Measurements from ENCODE around the gene NUAK1.

Gene NUAK1

DNA sequence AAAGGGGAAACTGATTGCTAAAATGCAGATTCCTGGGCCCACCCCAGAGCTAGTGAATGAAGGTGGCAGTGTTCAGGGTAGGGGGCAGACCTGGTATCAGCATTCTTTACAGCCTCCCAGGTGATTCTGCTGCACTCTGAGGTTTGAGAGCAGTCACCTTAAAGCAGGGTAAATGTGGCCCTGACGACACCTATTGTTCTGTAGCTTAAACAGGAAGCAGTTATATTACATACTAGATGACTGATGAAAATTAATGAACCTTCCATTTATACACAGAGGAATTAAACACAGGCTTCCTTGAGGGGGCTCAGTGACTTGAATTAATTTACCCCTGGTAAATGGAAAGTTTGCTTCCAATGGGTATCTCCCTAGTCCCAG lies 25.3 kb downstream of the NUAK1 start:
- in situ Hi-C loops (cut with MboI; ENCODE audit: low sequenced_read_pairs): no loop called here

DNA sequence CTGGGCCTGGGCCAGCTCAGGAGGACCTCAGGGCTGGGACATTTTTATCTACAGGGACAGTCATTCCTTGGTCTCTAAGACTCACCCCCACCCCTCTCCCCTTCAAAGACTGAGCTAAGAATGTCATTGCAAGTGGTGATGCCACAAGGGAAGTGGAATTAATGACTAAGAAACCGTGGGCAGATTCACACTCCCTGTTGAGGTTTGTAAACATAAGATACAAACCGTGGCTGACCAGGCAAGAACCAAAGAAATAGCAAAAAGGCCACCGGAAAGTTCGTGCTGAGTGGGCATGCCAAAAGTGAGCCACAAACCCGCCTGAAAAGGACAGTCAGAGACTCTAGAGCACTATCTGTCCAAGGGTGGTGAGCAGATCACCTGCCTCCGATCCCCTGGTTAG lies 25.7 kb downstream of the NUAK1 start:
- in situ Hi-C loops (cut with MboI; ENCODE audit: low sequenced_read_pairs): no loop called here

DNA sequence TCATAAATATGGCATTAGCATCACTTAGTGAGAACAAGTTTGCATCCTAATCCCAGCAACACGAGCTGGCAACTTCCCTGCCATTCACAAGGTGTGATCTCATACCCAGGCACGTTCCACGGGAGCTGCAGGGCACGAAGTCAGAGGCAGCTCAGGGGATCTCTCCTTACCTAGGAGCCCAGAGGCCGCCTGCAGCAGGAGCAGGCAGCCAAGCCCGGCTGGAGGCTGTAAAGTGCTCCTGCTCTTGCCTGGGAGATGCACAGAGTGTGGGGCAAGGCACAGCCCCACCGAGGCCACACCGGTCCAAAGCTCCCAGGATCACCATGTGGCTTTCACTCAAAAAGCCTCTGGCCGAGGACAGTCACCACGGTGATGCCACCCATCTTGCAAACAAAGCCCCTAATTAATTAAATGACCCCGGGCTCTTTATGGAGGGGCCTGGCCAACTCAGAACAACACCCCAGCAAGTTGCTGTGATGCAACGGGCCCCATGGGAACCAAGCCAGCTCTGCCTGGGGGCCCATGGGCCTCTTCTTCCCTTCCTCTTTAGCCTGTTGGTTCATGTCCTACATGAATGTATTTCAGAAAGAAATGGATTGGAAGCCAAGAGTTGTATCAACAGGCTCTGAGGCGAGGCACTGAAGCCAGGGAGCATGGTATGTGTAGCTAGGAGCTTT lies 26.5 kb downstream of the NUAK1 start:
- in situ Hi-C loops (cut with MboI; ENCODE audit: low sequenced_read_pairs): no loop called here

DNA sequence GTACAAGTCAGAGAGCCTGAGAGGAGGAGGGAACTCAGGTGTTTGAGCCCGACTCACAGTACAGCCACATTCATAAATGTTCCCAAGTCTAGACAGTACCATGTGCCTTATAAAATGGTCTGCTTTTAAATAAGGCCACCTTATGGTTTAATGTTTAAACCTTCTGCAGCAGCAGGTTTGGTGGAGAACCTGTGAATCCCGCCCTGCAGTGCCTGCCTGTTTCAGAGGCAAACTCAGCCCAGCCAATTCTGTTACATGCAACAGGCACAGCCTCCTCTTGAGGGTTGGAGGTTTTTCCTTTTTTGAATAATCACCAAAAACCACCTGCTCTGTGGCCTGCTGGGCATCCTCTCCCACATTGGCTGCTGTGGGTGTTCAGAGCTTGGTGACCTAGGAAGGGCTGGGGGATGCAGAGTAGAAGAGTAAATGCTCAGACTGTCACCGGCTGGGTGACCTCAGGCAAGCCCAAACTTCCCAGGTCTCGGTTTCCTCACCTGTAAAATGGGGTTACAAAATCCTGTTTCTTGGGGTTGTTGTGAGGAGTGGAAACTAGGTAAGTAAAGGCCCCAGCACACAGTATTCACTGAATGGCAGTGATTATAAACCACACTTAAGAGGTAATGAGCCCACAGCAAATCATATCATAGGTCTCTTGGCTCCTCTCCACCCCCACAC lies 28.0 kb downstream of the NUAK1 start:
- in situ Hi-C loops (cut with MboI; ENCODE audit: low sequenced_read_pairs): no loop called here

DNA sequence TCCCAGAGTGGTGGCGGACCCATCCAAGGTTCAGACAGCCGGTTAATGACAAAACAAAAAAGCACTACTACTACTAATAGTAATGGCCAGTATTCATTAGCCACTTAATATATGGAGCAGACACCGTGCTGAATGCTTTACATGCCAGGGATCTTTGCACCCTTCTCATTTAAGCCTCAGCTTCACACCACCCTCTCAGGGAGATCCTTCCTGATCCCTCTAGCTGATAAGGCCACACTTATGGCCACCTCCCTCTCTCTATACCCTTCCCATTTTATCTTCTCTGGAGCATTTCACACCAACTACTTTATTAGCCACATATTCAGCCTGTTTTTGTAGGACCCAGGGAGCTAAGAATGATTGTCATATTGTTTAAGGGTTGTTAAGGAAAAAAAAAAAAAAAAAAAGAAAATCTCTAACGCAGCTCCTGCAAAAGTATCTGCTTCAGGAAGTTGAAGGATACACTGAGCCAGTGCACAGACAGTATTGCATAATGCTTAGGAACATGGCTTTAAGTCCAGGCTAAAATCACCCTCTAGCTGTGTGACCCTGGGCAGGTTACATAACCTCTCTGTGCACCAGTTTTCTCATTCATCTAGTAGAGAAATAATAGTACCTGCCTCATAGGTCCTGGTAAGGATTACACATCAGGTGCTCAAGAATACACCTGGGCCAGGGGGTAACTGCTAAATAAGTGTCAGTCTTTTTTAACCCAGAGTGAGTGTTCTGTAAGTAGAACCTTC lies 29.4 kb downstream of the NUAK1 start:
- in situ Hi-C loops (cut with MboI; ENCODE audit: low sequenced_read_pairs): no loop called here

DNA sequence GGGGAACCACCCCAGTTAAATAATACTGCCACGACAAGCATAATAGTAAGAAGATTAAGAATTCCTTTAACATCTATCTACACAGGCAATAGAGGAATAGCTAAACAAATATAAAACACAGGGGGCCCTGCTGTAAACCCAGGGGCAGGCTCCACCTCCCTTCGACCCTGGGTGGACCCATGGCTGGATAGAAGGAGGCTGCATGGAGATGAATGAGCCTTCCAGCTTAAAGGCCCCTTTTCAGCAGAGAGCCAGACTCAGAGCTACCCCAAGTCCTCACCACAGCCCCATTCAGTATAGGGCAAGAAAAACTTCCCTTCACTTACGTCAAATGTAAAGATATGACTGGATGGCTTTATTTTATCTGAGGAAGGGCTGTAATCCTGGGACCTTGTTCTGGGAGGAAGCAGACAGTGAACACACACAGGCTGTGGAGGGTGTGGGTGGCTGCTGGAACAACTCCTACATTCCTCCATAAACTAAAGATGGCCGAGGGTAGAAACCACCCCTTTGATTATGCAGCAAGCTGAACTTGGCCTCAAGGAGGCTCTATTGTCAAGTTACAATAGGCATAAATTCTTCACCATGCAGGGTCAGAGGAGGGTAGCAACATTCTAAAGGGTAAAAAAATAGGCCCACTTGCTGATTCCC lies 30.4 kb downstream of the NUAK1 start:
- in situ Hi-C loops (cut with MboI; ENCODE audit: low sequenced_read_pairs): no loop called here

DNA sequence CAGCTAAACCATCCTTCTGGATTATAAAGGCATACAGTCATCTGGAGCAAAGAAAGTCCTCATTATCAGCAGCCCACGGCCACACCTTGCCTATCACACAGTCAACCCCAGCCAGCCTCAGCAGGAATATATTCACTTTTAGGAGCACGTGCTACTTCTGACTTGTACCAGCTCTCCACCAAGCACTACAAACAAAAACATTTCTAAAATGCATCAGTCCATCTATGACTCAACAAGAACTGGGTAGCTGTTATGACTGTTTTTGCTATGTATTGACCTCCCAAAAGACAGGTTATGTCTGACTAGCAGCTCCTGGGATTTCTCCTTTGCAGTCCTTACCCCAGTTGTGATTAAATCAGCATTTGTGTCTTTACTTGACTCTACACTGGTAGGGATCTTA lies 31.2 kb downstream of the NUAK1 start:
- in situ Hi-C loops (cut with MboI; ENCODE audit: low sequenced_read_pairs): no loop called here

DNA sequence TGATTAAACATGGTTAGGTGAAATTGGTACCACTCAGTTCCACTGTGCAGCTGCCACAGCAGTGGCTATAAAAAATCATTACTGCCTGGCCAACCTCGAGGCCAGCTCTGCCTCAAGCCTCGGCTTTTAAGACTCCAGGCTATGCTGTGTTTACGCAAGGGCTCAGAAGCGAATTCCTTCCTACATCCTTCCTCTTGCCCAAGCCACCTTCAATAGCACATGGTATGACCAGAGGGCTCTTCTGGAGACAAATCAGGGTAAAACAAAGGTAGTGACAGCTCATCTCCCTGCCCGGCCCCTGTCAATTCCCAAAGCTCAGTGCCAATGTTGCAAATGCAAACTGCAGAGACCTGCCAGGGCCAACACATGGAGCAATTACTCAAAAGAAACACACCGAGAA lies 31.9 kb downstream of the NUAK1 start:
- in situ Hi-C loops (cut with MboI; ENCODE audit: low sequenced_read_pairs): no loop called here

DNA sequence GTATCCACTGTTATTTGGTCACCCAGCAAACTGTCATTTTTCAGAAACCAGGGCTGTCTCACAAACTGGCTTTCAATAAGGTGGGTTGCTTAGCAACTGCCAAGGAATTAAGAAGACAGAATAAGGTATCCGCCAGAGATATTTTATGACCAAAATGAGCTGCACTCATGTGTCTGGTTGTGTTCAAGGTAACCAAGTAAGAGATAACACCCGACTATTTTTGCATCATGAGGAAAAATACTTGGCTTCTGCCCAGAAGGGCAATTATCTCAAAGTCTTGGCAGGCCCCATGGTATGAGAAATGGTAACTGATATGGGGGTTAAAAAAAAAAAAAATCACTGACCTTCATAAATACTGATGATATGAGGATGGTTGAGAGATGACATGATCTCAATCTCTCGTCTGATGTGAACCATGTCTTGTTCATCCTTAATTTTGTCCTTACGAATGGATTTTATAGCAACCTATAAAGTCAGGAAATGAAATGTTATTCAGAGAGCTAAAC lies 32.6 kb downstream of the NUAK1 start:
- in situ Hi-C loops (cut with MboI; ENCODE audit: low sequenced_read_pairs): no loop called here

DNA sequence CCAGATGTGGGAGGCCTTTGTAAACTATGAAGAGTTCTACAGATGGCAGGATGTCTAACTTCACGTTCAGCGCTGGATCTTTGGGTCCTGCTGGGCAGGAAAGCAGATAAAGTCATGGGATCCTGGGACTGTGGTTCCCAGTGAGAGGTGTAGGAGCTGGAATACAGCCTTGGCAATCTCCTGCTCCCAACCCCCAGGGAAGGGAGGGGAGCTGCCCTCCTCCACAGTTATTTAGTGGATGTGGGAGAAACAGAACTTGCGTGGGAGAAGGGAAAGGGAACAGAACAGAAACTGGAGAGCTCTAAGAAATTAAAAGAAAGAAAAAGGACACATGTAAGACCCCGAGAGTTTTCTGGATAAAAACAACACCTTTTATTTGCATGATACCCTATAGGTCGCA lies 37.0 kb downstream of the NUAK1 start:
- in situ Hi-C loops (cut with MboI; ENCODE audit: low sequenced_read_pairs): no loop called here

DNA sequence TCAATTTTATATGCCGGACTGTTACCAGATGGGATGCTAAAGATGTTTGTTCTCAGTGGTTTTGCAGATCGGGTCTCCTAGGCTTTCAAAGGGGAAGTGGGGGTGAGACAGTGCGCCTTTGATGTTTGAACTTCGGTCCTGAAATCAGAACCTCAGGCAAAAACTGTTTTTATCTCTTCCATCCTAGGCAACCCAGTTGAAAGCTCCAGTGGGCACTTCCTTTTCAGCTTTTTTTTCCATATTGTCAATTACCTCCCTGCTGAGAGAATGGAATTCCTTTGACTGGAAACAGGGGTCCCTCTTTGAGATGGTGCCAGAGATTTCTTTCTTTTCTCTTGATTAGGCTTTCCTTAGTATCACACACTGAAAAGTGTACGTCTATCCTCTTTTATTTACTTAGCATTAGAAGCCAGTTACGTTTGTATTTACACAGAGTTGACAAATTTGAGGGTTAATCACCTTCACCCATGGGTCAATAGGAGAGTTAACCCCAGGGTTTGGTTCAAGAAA lies 40.0 kb downstream of the NUAK1 start:
- in situ Hi-C loops (cut with MboI; ENCODE audit: low sequenced_read_pairs): no loop called here

DNA sequence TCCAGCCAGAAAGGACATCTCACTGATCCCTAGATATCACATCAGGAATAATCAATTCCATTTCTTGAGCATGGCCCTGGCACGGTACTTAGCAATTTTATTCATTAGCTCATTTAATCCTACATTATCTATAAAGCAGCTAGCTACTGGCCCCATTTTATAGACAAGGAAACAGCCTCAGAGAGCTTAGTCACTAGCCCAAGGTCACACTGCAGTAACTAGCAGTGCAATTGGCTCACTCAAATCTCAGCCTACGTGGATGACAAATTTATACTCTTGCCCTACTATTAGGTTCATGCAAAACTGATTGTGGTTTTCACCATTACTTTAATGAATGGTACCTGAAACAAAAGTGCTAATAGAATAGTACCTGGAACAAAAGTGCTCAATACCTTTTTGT lies 41.7 kb downstream of the NUAK1 start:
- in situ Hi-C loops (cut with MboI; ENCODE audit: low sequenced_read_pairs): no loop called here

DNA sequence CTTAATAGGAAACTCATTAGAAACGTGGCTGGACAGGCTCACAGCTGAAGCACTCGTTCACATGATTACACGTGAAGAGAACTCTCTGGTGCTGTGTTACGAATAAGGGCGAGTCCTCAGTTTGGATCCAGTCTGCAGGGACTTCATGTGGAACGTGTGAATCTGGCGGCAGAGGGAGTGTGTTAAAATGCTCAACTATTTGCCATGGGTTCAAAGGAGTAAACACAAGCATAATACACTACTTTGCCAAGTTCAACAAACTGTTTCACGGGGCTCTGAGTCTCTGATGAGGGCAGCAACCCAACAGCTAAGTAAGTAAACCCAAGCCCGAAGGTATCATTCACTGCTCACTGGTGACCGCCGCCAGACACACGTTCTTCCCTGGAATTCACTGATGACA lies 42.4 kb downstream of the NUAK1 start:
- in situ Hi-C loops (cut with MboI; ENCODE audit: low sequenced_read_pairs): no loop called here

DNA sequence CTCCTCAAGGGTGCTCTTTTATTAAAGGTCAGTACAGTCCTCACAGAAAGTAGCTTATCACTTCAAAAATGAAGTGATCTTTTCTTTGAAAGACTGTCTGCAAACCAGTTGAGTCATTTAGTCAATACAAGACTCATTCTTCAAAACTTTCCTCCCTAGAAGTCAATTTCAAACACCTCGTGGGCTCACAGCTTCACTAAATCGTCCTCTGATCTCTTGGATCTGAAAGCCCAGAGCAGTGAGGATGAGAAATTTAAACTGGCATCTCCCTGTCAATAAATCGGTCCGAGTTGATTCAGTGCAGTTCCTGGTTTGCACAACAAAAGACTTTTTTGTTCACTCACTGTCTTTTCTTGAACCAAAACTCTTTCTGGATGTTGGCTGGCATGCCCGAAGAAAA lies 44.5 kb downstream of the NUAK1 start:
- in situ Hi-C loops (cut with MboI; ENCODE audit: low sequenced_read_pairs): no loop called here

DNA sequence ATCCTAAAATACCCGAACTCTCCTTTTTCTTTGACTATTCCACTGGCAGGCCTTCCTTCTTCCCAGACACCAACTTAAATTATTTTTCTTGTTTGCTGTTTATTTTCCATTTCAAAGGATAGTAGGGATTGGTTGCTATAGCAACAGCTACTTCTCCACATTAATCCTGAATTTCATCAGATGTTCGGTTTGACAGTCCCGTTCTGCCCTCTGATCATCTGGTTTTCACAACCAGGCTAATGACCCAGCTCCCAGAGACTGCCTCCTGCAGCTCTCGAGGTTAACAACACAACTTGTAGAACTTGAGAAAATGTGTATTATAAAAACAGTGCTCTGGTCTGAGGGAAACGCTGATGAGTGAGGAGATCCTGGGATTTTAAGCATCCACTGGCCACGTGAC lies 45.5 kb downstream of the NUAK1 start:
- in situ Hi-C loops (cut with MboI; ENCODE audit: low sequenced_read_pairs): no loop called here

DNA sequence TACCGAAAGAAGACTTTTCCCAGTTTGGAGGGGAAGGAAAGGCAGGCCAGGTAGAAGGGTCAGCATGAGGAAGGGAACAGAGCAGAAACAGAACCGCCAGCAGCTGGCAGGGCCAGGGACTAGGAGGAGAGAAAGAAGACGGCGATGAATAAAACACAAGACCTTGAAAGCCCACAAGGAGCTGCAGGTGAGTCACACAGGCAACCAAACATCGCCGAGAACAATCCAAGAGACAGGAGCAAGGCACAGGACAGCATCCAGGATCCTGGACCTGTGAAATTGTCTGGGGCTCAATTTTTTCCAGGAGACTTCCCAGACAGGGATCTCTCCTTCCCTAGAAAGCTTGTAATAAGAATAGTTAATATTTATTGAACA lies 47.3 kb downstream of the NUAK1 start:
- in situ Hi-C loops (cut with MboI; ENCODE audit: low sequenced_read_pairs): no loop called here

DNA sequence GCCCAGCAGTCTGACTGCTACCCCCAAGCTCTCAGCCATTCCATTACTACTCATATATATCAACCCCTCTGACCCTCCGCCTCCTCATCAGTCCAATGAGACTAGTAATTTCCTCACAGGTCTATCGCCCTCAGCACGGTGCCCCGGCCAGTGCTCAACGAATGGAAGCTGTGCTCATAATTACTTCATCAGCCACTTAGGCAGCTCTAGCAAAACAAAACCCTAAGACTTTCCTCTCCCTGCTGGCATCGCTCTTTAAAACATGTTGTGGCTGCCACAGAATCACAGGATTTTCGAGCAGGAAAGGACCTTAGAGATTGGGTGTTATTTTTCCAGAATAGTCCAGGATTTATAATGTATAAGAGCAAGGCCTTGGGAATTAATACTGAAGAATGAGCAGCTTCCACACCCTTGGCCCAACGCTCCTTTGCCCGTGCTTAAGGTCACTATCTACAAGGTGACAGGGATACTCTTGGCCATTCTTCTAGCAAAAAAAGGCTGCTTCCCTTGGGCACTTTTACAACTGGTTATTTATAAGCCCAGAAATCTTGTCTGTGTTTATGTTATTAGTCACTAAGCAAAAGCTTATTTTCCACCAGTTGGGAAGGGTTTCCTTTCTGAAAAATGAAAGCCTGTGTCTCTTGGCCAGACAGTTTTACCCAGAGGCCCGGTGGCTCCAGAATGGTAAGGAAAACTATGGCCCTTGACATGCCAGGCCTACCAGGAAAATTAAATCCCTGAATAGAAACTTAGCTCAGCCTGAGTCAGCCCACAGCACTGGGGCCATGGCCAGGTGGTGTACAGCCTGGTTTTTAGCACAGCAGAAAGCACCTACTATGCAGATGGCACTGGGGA lies 47.9 kb downstream of the NUAK1 start:
- in situ Hi-C loops (cut with MboI; ENCODE audit: low sequenced_read_pairs): no loop called here

DNA sequence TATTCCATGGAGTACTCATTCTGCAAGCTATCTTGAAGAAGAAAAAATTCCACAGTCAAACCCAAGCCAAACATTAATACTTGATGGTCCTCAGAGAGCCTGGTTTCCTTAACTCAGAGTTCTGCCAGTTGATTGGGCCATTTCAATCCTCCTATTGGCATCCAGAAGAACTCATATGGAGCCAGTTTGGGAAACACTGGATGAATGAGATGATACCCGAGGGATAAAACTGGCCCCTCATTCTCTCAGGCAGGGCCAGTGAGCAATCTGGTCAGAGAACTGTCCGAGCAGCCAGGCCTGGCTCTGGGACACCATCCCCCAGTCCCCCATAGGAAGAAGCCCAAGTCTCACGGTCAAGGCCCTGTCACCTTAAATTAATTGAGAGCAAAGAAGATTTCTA lies 48.8 kb downstream of the NUAK1 start:
- in situ Hi-C loops (cut with MboI; ENCODE audit: low sequenced_read_pairs): no loop called here

DNA sequence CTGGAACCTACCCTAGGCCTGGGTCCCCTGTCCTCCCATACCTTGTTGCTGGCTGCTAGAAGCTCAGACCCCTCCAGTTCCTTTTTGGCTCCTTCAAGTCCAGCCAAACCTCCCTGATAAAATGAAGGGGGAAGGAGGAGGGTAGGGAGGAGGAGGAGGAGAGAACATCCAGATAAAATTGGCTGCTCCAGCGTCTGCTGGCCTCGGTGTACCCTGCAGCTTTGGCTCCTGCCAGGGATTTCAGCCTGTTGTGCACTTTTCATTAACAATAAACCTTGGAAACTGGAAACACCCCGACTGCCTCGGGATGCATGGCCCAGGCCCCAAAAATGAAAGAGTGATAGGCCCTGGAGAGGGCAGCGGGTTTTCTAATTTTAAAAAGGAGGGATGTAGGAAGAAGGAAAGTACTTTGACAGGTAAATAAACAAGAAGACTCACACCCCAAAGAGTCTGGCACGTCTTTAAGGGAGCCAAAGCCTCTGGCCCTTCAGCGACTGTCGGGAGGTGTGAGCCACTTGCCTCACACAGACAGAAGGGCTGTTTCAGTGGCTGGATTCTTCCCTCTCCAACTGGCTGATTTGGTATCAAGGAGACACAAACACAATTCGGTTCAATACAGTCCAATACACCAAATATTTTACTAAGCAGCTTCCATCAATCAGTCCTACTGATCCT lies 49.8 kb downstream of the NUAK1 start:
- in situ Hi-C loops (cut with MboI; ENCODE audit: low sequenced_read_pairs): no loop called here

DNA sequence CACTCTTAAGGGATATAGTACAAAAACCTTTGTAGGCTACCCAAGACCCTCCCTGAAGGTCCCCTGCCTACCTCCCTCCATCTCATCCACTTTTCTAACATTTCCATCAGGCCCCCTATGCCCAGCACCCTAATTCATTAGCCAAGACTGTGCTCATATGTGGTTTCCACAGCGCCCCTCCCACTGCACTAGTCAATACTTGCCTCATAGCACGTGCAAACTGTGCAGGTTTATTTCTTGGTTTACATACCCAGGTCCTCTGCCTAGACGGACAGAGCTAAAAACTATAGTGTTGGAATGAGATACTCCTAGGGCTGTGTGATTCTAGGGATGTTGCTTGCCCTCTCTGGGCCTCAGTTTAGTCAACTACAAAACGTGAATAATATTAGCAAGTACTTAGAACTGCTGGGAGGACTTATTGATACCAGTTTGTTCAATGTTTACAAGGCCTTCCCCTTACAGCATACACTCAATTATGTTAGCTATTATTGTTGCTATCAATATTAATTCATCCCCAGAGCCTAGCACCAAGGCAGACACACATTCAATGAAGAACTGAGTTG lies 50.4 kb downstream of the NUAK1 start:
- in situ Hi-C loops (cut with MboI; ENCODE audit: low sequenced_read_pairs): no loop called here
